ENCODE results near the gene HAT1.

The HAT1 gene

GRCh38 chr2:171999604-172000469 is 77.6 kb downstream of the HAT1 start, which contains the start of gene METAP1D:
Gene METAP1D, plus strand, starts transcription at chr2:171999953. Its CDS starts 17 bp downstream, at chr2:171999970.
- H3K4me3 ChIP-seq (ENCODE audit: low read depth, low read length) = peak within 1 kb of the TSS; percentile 86
- no peaks in the 10 kb centered on the region for H3K79me2 ChIP-seq (ENCODE audit: control insufficient read depth, insufficient read depth, low read length, unreplicated experiment)
- no peaks in the 10 kb centered on the region for H3K27me3 ChIP-seq (ENCODE audit: insufficient read depth, low read length)
- H3K36me3 ChIP-seq (ENCODE audit: insufficient read depth, low read length) = no peaks in the 10 kb centered on the region
- peak within 1 kb of the TSS; percentile 66 for H3K27ac ChIP-seq (ENCODE audit: low read depth, low read length)
- peak within 1 kb of the TSS; percentile 97 for H2AFZ ChIP-seq (ENCODE audit: low read length, unreplicated experiment)
- peaks cover 14% of the 10 kb centered on the region for H3K4me1 ChIP-seq (ENCODE audit: control insufficient read depth, insufficient read depth, low read length, unreplicated experiment)

- peaks cover 14% of the 10 kb centered on the region for H3K4me1 ChIP-seq (ENCODE audit: control insufficient read depth, insufficient read depth, low read length, unreplicated experiment)
- no peaks in the 10 kb centered on the region for H3K27me3 ChIP-seq (ENCODE audit: insufficient read depth, low read length)
- H3K36me3 ChIP-seq (ENCODE audit: insufficient read depth, low read length) = no peaks in the 10 kb centered on the region
- H3K4me3 ChIP-seq (ENCODE audit: low read depth, low read length) = peak overlapping the region; percentile 86
- peak overlapping the region; percentile 85 for H2AFZ ChIP-seq (ENCODE audit: low read length, unreplicated experiment)
- no peaks in the 10 kb centered on the region for H3K79me2 ChIP-seq (ENCODE audit: control insufficient read depth, insufficient read depth, low read length, unreplicated experiment)
- peak overlapping the region; percentile 66 for H3K27ac ChIP-seq (ENCODE audit: low read depth, low read length)
These were observed 78.6 kb downstream of the HAT1 start for GRCh38 chr2:172000696-172001361.

- no peak overlapping the region for H3K27ac ChIP-seq (ENCODE audit: low read depth, low read length)
- no peak overlapping the region for H2AFZ ChIP-seq (ENCODE audit: low read length, unreplicated experiment)
- H3K79me2 ChIP-seq (ENCODE audit: control insufficient read depth, insufficient read depth, low read length, unreplicated experiment) = no peaks in the 10 kb centered on the region
- no peaks in the 10 kb centered on the region for H3K36me3 ChIP-seq (ENCODE audit: insufficient read depth, low read length)
- H3K4me3 ChIP-seq (ENCODE audit: low read depth, low read length) = no peak overlapping the region
- no peaks in the 10 kb centered on the region for H3K27me3 ChIP-seq (ENCODE audit: insufficient read depth, low read length)
- H3K4me1 ChIP-seq (ENCODE audit: control insufficient read depth, insufficient read depth, low read length, unreplicated experiment) = peaks cover 11% of the 10 kb centered on the region
These were observed 85.1 kb downstream of the HAT1 start for GRCh38 chr2:172007372-172007771.

- no peak overlapping the region for H3K27ac ChIP-seq (ENCODE audit: low read depth, low read length)
- no peak overlapping the region for H2AFZ ChIP-seq (ENCODE audit: low read length, unreplicated experiment)
These were observed 87.6 kb downstream of the HAT1 start for GRCh38 chr2:172009823-172010222.

GRCh38 chr2:172011812-172012575 is 89.7 kb downstream of the HAT1 start:
- Histone ChIP-seq H3K36me3 (ENCODE audit: insufficient read depth, low read length) (no peaks in the 10 kb centered on the region), H3K27me3 (ENCODE audit: insufficient read depth, low read length) (no peaks in the 10 kb centered on the region), H3K4me1 (ENCODE audit: control insufficient read depth, insufficient read depth, low read length, unreplicated experiment) (peaks cover 11% of the 10 kb centered on the region), H3K27ac (ENCODE audit: low read depth, low read length) (no peak overlapping the region), H2AFZ (ENCODE audit: low read length, unreplicated experiment) (no peak overlapping the region), H3K79me2 (ENCODE audit: control insufficient read depth, insufficient read depth, low read length, unreplicated experiment) (no peaks in the 10 kb centered on the region), H3K4me3 (ENCODE audit: low read depth, low read length) (no peak overlapping the region)

More at GRCh38 chr2:172009823-172010222, 87.6 kb downstream of the HAT1 start:
- H3K4me3 ChIP-seq (ENCODE audit: low read depth, low read length) = no peak overlapping the region
- H3K4me1 ChIP-seq (ENCODE audit: control insufficient read depth, insufficient read depth, low read length, unreplicated experiment) = peaks cover 11% of the 10 kb centered on the region
- no peaks in the 10 kb centered on the region for H3K27me3 ChIP-seq (ENCODE audit: insufficient read depth, low read length)
- H3K36me3 ChIP-seq (ENCODE audit: insufficient read depth, low read length) = no peaks in the 10 kb centered on the region
- H3K79me2 ChIP-seq (ENCODE audit: control insufficient read depth, insufficient read depth, low read length, unreplicated experiment) = no peaks in the 10 kb centered on the region

GRCh38 chr2:172012677-172013391 is 90.6 kb downstream of the HAT1 start:
- no peak overlapping the region for H2AFZ ChIP-seq (ENCODE audit: low read length, unreplicated experiment)
- no peaks in the 10 kb centered on the region for H3K79me2 ChIP-seq (ENCODE audit: control insufficient read depth, insufficient read depth, low read length, unreplicated experiment)
- no peak overlapping the region for H3K27ac ChIP-seq (ENCODE audit: low read depth, low read length)
- no peaks in the 10 kb centered on the region for H3K27me3 ChIP-seq (ENCODE audit: insufficient read depth, low read length)
- no peaks in the 10 kb centered on the region for H3K36me3 ChIP-seq (ENCODE audit: insufficient read depth, low read length)
- H3K4me1 ChIP-seq (ENCODE audit: control insufficient read depth, insufficient read depth, low read length, unreplicated experiment) = peaks cover 11% of the 10 kb centered on the region
- no peak overlapping the region for H3K4me3 ChIP-seq (ENCODE audit: low read depth, low read length)

- Histone ChIP-seq H3K36me3 (ENCODE audit: insufficient read depth, low read length) (no peaks in the 10 kb centered on the region), H3K27me3 (ENCODE audit: insufficient read depth, low read length) (no peaks in the 10 kb centered on the region), H2AFZ (ENCODE audit: low read length, unreplicated experiment) (no peak overlapping the region), H3K4me3 (ENCODE audit: low read depth, low read length) (no peak overlapping the region), H3K79me2 (ENCODE audit: control insufficient read depth, insufficient read depth, low read length, unreplicated experiment) (no peaks in the 10 kb centered on the region), H3K27ac (ENCODE audit: low read depth, low read length) (no peak overlapping the region), H3K4me1 (ENCODE audit: control insufficient read depth, insufficient read depth, low read length, unreplicated experiment) (peaks cover 9% of the 10 kb centered on the region)
These were observed 91.1 kb downstream of the HAT1 start for GRCh38 chr2:172013396-172013795.

GRCh38 chr2:172021074-172021931 is 99.0 kb downstream of the HAT1 start:
- Histone ChIP-seq H2AFZ (ENCODE audit: low read length, unreplicated experiment) (peak overlapping the region; percentile 79), H3K4me3 (ENCODE audit: low read depth, low read length) (peak overlapping the region; percentile 66), H3K27me3 (ENCODE audit: insufficient read depth, low read length) (no peaks in the 10 kb centered on the region), H3K79me2 (ENCODE audit: control insufficient read depth, insufficient read depth, low read length, unreplicated experiment) (no peaks in the 10 kb centered on the region), H3K4me1 (ENCODE audit: control insufficient read depth, insufficient read depth, low read length, unreplicated experiment) (peaks cover 23% of the 10 kb centered on the region), H3K36me3 (ENCODE audit: insufficient read depth, low read length) (no peaks in the 10 kb centered on the region), H3K27ac (ENCODE audit: low read depth, low read length) (peak overlapping the region; percentile 32)

GRCh38 chr2:172021955-172022354 is 99.7 kb downstream of the HAT1 start:
- Histone ChIP-seq H3K27me3 (ENCODE audit: insufficient read depth, low read length) (no peaks in the 10 kb centered on the region), H3K36me3 (ENCODE audit: insufficient read depth, low read length) (no peaks in the 10 kb centered on the region), H3K4me1 (ENCODE audit: control insufficient read depth, insufficient read depth, low read length, unreplicated experiment) (peaks cover 23% of the 10 kb centered on the region), H3K27ac (ENCODE audit: low read depth, low read length) (peak overlapping the region; percentile 32), H3K79me2 (ENCODE audit: control insufficient read depth, insufficient read depth, low read length, unreplicated experiment) (no peaks in the 10 kb centered on the region), H2AFZ (ENCODE audit: low read length, unreplicated experiment) (peak overlapping the region; percentile 79), H3K4me3 (ENCODE audit: low read depth, low read length) (peak overlapping the region; percentile 66)

Data from ACC112 (cell line).